H1 (cell line): Measurements from ENCODE around the gene LHPP. TPM values are rescaled to one million over a fixed set of nuclear protein-coding genes. Genes with fewer than 3 reads are reported as not detected.

Experiments used
- ATF2 ChIP-seq: IDR thresholded peaks from 2 replicates; pipeline ENCODE4 v1.6.1; 2012; ENCODE audit warnings: low read length, inconsistent platforms
- BCL11A ChIP-seq, 2 experiments: IDR thresholded peaks; one replicate each; pipeline ENCODE4 v1.6.1; 2011; ENCODE audit warnings: low read depth in 2 of 2, low read length in 2 of 2, mild to moderate bottlenecking in 2 of 2
- CHD1 ChIP-seq: IDR thresholded peaks from 2 replicates; pipeline ENCODE4 v1.6.1; 2012; ENCODE audit warnings: low read depth, low read length, improper control_type of control experiment
- CREB1 ChIP-seq: IDR thresholded peaks from 2 replicates; pipeline ENCODE4 v1.6.1; 2012; ENCODE audit warnings: inconsistent platforms
- FOSL1 ChIP-seq: IDR thresholded peaks from 2 replicates; pipeline ENCODE4 v1.6.1; 2011; ENCODE audit warnings: mild to moderate bottlenecking, low read depth, low read length, moderate library complexity; ENCODE audit not compliant: insufficient read depth
- JUND ChIP-seq: IDR thresholded peaks from 2 replicates; pipeline ENCODE4 v1.6.1; 2011; ENCODE audit warnings: mild to moderate bottlenecking, improper control_type of control experiment, low read length
- KDM1A ChIP-seq: fragments of 200-600, 300-600 bp; sonication (generic); IDR thresholded peaks from 2 replicates; pipeline ENCODE4 v1.7.1; 2016; ENCODE audit warnings: mild to moderate bottlenecking, low read length, borderline replicate concordance
- KDM5A ChIP-seq: fragments of 200-600 bp; IDR thresholded peaks from 2 replicates; pipeline ENCODE4 v1.7.1; 2012; ENCODE audit warnings: mild to moderate bottlenecking, low read length, inconsistent platforms, mixed read lengths
- POU5F1 ChIP-seq: IDR thresholded peaks from 2 replicates; pipeline ENCODE4 v1.6.1; 2011; ENCODE audit warnings: low read depth, mild to moderate bottlenecking, low read length, moderate library complexity
- SAP30 ChIP-seq: fragments of 300-600 bp; sonication (generic); IDR thresholded peaks from 2 replicates; pipeline ENCODE4 v1.7.1; 2012; ENCODE audit warnings: low read length, moderate library complexity, mild to moderate bottlenecking, inconsistent platforms; ENCODE audit not compliant: insufficient read depth, insufficient replicate concordance
- SRF ChIP-seq: IDR thresholded peaks from 2 replicates; pipeline ENCODE4 v1.6.1; 2011; ENCODE audit warnings: mild to moderate bottlenecking, low read depth, low read length, moderate library complexity
- polyA plus RNA-seq, 7 experiments: library from polyadenylated mRNA; depleted of rRNA in 3 of 7; stranded (reverse) in 5 of 7; unstranded in 2 of 7; fragments of >200 nt in 5 of 7; fragments of 200-250 nt in 2 of 7; gene quantifications; 1 replicate in 5 of 7; 2 replicates in 1 of 7; 4 replicates in 1 of 7; pipeline versions ENCODE4 v1.2.1 to v1.2.3, GENCODE V29; 2011 to 2013; ENCODE audit warnings: missing spikeins in 2 of 7, mixed read lengths in 2 of 7
- total RNA-seq: library from RNA; stranded (reverse); fragmentation: NEBNext Ultra II Directional; extraction: Animal tissue kit (Norgen Biotek cat#: 25700); gene quantifications from 2 replicates; pipeline ENCODE4 v1.2.1, GENCODE V29; 2021

The LHPP gene
- total and polyA plus RNA-seq, 2 of the 8 experiments (the other 6 are each of a cell fraction or from before 2014, with no cell fraction given) = 26.0 to 45.0 TPM

DNA sequence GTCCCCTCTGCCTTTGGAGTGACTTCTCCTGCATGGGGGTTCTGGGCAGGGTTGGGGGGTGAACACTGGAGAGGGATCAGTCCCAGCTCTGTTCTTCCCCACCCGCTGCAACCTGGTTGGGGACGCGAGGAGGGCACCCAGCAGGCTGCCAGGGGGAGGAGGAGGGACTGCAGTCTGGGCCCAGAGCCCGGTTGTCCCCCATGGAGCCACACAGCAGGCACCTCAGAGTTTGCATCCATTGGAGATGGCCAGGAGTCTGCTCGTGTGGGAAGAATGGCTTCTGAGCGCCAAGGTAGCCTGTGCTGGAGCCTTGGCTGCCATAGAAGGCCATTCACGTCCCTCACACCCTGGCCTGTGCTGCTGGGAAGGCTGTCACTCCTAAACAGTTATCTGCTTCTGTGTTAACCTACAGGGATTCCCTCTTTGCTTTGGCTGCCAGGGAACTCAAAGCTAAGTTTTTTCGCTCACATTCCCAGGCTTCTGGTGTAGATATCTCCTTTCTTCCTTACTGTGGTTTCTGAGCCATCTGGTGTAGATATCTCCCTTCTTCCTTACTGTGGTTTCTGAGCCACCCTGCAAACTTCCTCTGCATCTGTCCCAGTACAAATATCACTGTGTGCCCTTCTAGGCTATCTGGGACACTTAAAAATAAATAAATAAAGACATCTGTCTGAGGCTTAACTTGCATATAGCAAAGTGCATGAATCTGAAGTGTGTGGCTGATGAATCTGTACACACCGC, 133.7 kb downstream of the LHPP start (continued):
- TF ChIP-seq FOSL1 (no peak), KDM5A (no peak), ATF2 (no peak), POU5F1 (no peak), SAP30 (no peak), KDM1A (no peak), JUND (no peak), CHD1 (no peak), CREB1 (no peak), SRF (no peak), BCL11A (IDR thresholded peaks at IDR 0.05; ENCODE audit: low read depth in 2 of 2, low read length in 2 of 2) (no peak)
